Smooth muscle cell of the brain vasculature (primary cell): ENCODE measurements around the gene PLXNB2.

Experiments used
- DNase-seq: peaks from one replicate; pipeline ENCODE4 v3.0.0-alpha.2; 2012; ENCODE audit warnings: low read depth, low spot score

PLXNB2 gene

DNA sequence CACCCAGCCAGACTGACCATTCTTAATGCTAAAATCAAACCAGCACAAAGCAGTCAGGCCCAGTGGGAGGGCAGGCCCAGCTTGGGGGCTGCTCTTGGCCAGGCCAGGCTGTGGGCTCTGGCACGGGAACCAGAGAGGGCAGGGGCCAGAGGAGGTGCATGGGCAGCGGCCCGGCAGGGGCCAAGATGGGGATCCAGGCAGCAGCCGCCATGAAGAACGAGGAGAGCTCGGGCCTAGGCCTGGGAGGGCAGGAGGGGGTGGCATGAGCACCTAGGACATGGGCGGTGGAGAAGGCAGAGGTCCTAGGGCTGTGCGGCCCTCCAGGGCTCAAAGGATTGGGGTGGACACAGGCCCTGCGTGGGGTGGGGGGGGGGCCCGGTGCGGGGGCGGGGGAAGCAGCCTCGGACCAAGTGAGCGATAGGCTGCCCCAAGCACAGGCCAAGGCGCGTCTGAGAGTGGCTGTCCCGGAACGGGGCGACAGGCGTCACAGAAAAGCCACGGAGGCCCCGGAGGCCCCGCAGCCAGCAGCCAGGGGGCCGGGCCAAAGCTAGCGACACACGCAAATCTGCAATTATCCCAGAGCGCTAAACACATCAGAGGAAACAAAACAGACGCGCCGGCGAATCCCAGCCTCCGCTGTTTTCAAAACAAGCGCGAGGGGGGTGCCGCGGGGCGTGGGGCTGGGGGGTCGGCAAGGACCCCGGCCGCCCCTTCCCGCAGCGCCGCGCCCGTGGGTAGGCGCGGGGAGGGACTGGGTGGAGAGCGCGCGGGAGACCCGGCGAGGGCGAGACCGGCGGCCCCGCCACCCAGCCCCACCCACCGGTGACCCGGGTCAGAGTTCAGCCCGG lies 8.3 kb downstream of the PLXNB2 start:
- DNase-seq = no peak

DNA sequence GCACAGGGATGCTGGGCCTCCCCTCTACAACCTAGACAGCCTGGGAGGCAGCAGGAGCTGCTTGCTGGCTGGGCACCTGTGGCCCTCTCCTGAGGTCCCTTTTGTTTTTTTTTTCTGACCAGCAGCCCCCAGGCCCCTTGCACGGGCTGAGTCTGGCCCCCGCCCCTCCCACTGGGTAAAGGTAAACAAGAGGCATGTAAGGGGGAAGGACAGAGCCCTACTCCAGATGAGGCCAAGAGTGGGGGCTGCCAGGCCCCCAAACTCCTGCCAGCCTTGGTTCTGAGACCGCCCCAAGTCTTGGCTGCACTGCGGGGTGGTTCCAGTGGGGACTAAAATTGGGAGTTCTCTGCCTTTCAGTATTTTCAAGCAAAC lies 9.2 kb downstream of the PLXNB2 start:
- no peak for DNase-seq

GRCh38 chr22:50297510-50298265 lies 9.8 kb downstream of the PLXNB2 start:
- DNase-seq = no peak

GRCh38 chr22:50296658-50297490 lies 10.6 kb downstream of the PLXNB2 start:
- no peak for DNase-seq

DNA sequence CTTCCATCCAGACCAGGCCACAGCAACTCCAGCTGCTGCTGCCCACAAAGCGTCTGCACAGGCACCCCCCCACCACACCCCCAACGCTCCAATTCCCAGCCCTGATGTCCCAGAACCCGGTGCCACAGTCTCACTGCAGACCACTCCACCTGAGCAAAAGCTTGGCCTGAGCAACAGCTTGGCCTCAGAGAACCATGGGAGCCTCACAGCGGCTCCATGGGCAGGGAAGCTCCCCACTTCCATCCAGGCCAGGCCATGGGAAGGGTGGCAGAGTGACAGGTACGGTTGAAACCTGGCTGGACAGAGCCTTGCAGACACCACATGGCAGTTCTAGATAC lies 13.2 kb downstream of the PLXNB2 start:
- no peak for DNase-seq

DNA sequence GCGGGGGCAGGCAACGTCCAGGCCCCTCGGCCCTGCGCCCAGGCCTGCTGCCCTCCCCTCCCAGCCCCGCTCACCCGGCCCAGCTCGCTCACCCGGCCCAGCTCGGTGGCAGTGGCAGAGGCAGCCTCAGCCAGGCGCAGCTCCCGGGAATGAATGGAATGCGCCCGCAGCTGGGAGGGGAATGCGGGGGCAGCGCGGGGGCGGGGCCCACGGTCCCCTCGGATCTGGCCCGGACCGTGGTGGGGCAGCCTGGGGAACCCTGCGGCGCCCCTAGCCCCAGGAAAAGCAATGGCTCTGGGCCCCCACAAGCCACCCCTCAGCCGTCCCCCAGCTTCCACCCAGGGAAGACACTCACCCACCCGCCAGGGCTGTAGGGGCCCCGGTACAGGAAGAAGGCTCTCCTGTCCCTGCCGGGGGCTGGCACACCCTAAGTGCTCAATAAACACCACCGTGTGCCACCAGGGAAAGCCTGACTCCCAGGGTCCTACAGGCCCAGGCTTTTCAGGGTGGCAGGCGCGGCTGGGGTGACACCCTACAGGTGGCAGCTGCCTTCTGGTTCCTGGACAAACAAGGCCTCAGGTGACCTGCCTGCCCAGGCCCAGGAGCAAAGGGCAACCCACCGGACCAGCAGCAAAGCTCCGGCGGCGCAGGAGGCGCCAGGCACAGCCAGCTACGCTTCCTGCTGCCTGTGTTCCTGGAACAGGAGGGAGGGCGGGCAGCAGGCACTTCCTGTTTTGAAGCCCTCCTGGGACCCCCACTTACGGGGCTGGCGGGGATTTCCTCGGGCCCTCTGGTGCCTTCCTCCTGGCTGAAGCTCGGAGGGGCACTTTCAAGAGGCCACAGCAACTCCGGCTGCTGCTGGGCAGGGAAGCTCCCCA lies 13.8 kb downstream of the PLXNB2 start:
- no peak for DNase-seq

GRCh38 chr22:50292643-50293440 lies 14.6 kb downstream of the PLXNB2 start:
- no peak for DNase-seq

GRCh38 chr22:50289942-50290630 lies 17.4 kb downstream of the PLXNB2 start:
- no peak for DNase-seq

- no peak for DNase-seq
Observed at GRCh38 chr22:50289151-50289941, 18.1 kb downstream of the PLXNB2 start.

DNA sequence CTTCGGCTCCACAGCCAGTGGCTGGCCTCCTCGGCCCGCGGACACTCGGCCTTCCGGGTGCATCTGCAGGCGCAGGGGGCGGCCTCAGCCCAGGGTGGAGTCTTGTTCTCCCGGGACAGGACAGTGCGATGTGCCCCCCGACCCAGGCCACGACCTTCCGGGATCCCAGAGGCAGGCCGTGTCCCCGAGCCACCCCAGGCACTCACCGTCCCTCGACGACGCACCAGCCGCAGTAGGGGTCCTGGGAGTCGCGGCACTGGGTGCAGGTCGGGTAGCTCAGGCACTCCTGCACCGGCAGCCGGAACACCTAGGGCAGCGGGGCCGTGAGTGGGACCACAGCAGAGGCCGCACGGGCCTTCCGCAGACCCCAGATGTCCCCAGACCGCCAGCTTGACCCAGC lies 19.7 kb downstream of the PLXNB2 start:
- no peak for DNase-seq

DNA sequence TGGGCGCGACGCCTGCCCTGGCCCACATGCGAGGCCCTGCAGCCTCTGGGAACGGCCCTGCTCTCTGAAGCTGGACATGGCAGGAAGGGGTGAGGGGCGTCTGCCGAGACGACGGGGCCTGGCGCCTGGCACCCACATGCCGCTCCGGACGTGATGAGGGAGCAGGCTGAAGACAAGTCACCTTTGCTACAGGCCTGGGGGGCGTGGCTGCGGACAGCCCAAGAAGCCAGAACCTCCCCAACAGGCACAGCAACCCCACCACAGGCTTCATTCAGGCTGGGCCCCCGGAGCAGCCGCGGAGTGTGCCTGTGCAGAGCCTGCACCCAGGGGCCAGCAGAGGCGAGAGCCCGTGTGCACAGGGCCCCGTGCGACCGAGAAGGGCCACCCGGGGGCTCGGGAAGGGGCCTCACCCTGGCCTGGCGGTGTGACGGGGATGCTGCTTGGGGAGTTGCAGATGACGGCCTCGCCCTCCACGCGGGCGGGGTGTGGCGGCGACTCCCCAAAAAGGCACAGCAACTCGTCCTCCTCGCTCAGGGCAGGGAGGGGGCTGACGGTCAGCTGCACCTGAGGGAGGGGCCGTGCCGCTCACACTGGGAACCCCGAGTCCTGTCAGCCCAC lies 20.6 kb downstream of the PLXNB2 start:
- DNase-seq = no peak

GRCh38 chr22:50286275-50286674 lies 21.2 kb downstream of the PLXNB2 start:
- no peak for DNase-seq

- DNase-seq = no peak
Observed at GRCh38 chr22:50285568-50286229, 21.7 kb downstream of the PLXNB2 start.

DNA sequence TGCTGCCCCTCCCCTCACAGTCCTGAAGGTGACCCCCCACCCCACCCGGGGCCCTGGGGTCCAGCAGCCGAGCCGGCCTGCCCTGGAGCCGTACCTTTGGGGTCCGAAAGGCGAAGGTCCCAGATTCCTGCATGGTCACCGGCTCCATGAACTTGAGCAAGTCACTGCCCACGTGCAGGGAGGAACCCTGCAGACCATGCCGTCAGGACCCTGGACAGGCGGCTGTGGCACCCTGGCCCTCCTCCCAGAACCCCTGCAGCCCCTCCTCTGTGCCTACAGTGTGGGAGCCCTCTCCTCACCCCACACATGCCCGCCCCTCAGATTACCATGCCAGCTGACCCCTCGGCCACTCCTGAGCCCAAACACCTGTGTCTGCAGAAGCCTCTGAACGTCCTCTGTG lies 23.0 kb downstream of the PLXNB2 start:
- no peak for DNase-seq

DNA sequence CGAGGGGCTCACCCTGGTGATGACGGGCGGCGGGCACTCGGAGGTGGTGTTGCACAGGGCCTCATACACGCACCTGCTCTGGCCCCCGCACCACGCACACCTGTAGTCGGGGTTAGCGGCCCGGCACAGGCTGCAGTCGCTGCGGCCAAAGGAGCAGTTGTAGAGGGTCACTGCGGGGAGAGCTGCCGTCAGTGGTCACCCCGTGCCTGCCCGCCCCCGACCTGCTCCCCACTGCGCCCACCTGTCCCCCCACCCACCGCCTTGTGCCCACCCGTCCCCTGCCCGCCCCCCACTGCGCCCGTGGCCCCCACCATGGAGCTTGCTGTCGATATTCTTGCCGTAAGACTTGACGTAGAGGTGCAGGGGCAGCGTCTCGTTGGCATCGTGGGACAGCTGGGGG lies 23.6 kb downstream of the PLXNB2 start:
- DNase-seq = no peak

DNA sequence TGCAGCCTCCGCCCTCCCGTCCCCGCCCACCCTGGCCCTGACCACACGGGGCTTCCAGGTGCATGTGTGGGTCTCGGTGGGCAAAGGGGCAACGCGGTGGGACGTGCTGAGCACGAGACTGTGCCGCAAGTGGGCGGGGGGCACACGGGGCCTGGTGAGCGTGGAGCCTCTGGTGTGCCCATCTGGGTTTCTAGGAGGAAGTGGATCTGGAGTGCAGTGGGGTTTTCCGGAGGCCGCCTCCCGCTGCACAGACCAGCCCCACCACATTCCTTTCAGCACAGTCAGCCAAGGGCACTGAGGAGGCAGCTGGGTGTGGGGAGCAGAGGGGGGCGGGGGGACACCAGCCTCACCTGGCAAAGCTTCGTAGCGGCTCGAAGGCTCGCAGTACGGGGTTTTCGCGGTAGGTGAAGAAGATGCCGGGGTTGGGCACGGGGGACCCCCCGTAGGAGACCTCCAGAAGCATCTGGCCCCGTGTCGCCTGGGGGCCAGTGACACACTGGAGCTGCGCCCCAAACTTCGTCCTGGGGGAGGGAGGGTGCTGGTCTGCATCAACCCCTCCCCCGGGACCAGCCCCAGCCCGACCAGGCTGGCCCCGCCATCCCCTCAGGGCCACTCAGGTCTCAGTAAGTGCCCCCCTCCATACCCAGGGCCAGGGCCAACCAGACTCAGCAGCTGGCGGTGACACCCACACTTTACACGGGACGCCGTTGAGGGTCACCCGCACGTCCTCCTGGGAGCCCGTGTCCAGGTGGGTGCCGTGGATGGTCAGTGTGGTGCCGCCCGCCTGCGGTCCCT lies 24.9 kb downstream of the PLXNB2 start:
- no peak for DNase-seq

DNA sequence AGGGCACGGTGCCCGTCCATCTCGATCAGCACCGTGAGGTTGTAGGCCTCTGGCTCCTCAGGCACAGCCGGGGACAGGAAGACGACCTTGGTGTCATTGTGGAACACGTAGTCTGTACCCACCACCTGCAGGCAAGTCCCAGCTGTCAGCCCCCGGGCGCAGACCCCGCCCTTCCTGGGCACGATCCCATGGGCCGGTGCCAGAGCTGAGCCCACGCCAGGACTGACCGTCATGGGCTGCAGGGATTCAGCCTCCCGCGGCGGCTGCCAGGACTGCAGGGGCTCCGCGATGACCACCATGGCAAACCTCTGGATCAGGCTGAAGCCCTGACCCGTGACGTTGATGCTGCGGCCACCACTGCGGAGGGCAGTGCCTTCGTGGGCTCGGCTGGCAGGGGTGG lies 25.5 kb downstream of the PLXNB2 start:
- no peak for DNase-seq
